ENCODE measurements around the gene FRAS1. TPM values are rescaled to one million over a fixed set of nuclear protein-coding genes. Genes with fewer than 3 reads are reported as not detected.

Gene FRAS1
- total and polyA plus RNA-seq, 9 of the 15 experiments (the other 6 are each of a cell fraction or from before 2014, with no cell fraction given) = under 0.01 to 0.11 (median 0.04) TPM; not detected in 2

- TF ChIP-seq CLOCK (CRISPR knock-in tag; IDR thresholded peaks at IDR 0.05; ENCODE audit: borderline replicate concordance) (no peak), ZBTB26 (CRISPR knock-in tag; IDR thresholded peaks at IDR 0.05) (no peak), BACH1 (tag; IDR thresholded peaks at IDR 0.05) (no peak), KDM4B (IDR thresholded peaks at IDR 0.05; ENCODE audit: borderline replicate concordance in 2 of 2, low read depth in 1 of 2) (no peak), KLF16 (IDR thresholded peaks at IDR 0.05) (no peak)
These were observed 87.9 kb downstream of the FRAS1 start (continued) for GRCh38 chr4:78145008-78145407.

- in situ Hi-C loops (cut with MboI) = no loop called here
- no peak for ATAC-seq
- TF ChIP-seq EP400 (IDR thresholded peaks at IDR 0.05) = no peak
- TF ChIP-seq ZNF143 (CRISPR knock-in tag; IDR thresholded peaks at IDR 0.05) = no peak
- no peak for TF ChIP-seq MAFK (IDR thresholded peaks at IDR 0.05; ENCODE audit: low read length)
- no peak for TF ChIP-seq SUPT5H (IDR thresholded peaks at IDR 0.05)
- TF ChIP-seq E4F1 (CRISPR knock-in tag; IDR thresholded peaks at IDR 0.05; ENCODE audit: borderline replicate concordance) = no peak
- TF ChIP-seq, protein P1, sequence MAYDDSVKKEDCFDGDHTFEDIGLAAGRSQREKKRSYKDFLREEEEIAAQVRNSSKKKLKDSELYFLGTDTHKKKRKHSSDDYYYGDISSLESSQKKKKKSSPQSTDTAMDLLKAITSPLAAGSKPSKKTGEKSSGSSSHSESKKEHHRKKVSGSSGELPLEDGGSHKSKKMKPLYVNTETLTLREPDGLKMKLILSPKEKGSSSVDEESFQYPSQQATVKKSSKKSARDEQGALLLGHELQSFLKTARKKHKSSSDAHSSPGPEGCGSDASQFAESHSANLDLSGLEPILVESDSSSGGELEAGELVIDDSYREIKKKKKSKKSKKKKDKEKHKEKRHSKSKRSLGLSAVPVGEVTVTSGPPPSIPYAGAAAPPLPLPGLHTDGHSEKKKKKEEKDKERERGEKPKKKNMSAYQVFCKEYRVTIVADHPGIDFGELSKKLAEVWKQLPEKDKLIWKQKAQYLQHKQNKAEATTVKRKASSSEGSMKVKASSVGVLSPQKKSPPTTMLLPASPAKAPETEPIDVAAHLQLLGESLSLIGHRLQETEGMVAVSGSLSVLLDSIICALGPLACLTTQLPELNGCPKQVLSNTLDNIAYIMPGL (CRISPR knock-in tag; IDR thresholded peaks at IDR 0.05) = no peak
- TF ChIP-seq ZNF12 (CRISPR knock-in tag; IDR thresholded peaks at IDR 0.05) = no peak
- TF ChIP-seq ZNF133 (CRISPR knock-in tag; IDR thresholded peaks at IDR 0.05) = no peak
- no peak for TF ChIP-seq TARDBP (IDR thresholded peaks at IDR 0.05)
These were observed 88.5 kb downstream of the FRAS1 start for GRCh38 chr4:78145622-78146021.

More at GRCh38 chr4:78145622-78146021, 88.5 kb downstream of the FRAS1 start:
- POLR2A ChIA-PET = no interaction called here
- Histone ChIP-seq H3K36me3 (ENCODE audit: control insufficient read depth, insufficient read depth, low read length) (no peaks in the 10 kb centered on the region), H3K9me1 (ENCODE audit: control insufficient read depth, insufficient read depth, low read length) (no peaks in the 10 kb centered on the region), H3K9ac (ENCODE audit: insufficient read depth in 1 of 2, low read depth in 2 of 2, low read length in 2 of 2) (no peak overlapping the region), H3K27me3 (ENCODE audit: control insufficient read depth in 2 of 2, insufficient read depth in 2 of 2, low read length in 2 of 2) (0 out of 5 replicates have a peak, but pooled peaks cover 0 to 5% of the 10 kb centered on the region in 2 experiments), H3K4me1 (replicated peaks in 1 of 2; ENCODE audit: control insufficient read depth in 2 of 2, insufficient read depth in 2 of 2, low read length in 2 of 2) (no peaks in the 10 kb centered on the region), H3K9me3 (replicated peaks; ENCODE audit: control insufficient read depth, insufficient read depth, low read depth, low read length) (no peaks in the 10 kb centered on the region), H4K20me1 (replicated peaks; ENCODE audit: control insufficient read depth, insufficient read depth, low read length) (no peaks in the 10 kb centered on the region), H3K79me2 (ENCODE audit: control insufficient read depth, insufficient read depth, low read length) (no peaks in the 10 kb centered on the region), H3K27ac (ENCODE audit: extremely low read depth, low read depth, low read length) (no peak overlapping the region), H3K4me2 (ENCODE audit: insufficient read depth, low read length) (no peak overlapping the region), H3K4me3 (no peak overlapping the region), H2AFZ (ENCODE audit: low read depth, low read length) (no peak overlapping the region)
- no TSS peak for BruUV-seq (replicated peaks)
- DNase-seq (ENCODE audit: extremely low read depth in 1 of 4, low spot score in 3 of 4) (no peak), FAIRE-seq (no peak)
- WGBS (ENCODE audit: insufficient coverage, low coverage, missing lambda C conversion rate) = 2% methylated on average over 10 of the region's 10 CpGs
- intact Hi-C loops (cut with micrococcal nuclease) = no loop called here
- CTCF ChIA-PET (ENCODE audit: low intra/inter-chr PET ratio) = no interaction called here
